NCI-H2029 (cell line): ENCODE measurements around the gene CACNA2D1.
"Not testable (repeated sequence)": the region's sequence is repeated elsewhere in the genome, so short reads cannot be mapped to it uniquely, and the experiment has no call there.

Source experiments
- DNase-seq: peaks from one replicate; lab custom pipeline; 2025; lab: John Stamatoyannopoulos, UW

Gene CACNA2D1

DNA sequence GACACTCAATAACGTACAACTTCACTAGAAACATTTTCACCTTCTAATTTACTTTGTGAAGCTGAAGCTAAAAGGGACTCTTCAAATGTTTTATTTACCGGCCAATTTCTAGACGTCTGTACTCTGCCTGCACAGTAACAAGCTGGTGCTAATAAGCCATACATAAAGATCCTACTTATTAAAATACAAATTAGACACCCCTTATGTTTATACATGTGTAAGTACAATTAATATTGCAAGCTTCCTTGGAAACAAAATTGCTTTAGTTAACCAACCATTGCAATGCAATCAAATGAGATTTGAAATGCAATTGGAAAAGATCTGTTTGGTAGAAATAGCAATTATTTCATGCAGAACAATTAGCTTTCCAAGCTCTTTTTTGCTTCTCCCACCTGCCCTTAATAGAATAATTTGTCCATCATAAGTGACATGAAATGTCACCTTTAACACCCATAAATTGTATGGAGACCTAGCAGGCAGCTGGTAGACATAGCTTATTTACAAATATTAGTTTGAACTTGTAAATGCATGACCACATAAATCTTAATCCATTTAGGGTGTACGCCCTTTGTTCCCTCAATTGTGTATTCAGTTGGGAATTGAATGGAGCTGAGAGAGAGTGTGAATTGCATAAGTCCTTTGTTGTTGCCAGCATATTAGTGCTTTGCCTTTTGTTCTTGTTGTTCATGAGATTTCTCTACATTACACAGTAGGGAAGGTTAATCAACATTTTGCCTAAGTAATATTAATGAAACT is 277.1 kb downstream of the CACNA2D1 start:
- DNase-seq = no peak

- DNase-seq = no peak
Measured at GRCh38 chr7:82164813-82165212, 278.8 kb downstream of the CACNA2D1 start.

GRCh38 chr7:82164410-82164809 is 279.2 kb downstream of the CACNA2D1 start:
- no peak for DNase-seq

GRCh38 chr7:82163586-82163985 is 280.0 kb downstream of the CACNA2D1 start:
- DNase-seq = peak; percentile 24

GRCh38 chr7:82162289-82162688 is 281.3 kb downstream of the CACNA2D1 start:
- no peak for DNase-seq

- DNase-seq = no peak
Measured at GRCh38 chr7:82158327-82158726, 285.2 kb downstream of the CACNA2D1 start.

DNA sequence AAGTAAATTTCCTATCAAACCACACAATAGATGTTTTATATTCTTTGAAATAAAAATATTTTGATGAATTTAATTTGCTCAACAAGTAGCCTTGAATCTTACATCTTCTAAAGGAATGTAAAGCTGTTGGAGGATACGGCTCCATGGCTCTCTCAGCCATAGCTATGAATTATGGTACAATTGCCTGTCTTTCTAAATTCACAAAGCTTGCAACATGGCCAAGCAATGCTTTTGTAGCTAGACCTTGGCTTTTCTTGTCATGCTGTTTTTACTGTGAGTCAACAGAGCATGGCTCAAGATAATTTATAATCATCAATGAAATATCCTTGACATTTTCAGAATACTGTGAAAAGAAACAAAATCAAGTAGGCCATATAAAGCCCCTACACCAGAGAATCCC is 286.7 kb downstream of the CACNA2D1 start:
- no peak for DNase-seq

DNA sequence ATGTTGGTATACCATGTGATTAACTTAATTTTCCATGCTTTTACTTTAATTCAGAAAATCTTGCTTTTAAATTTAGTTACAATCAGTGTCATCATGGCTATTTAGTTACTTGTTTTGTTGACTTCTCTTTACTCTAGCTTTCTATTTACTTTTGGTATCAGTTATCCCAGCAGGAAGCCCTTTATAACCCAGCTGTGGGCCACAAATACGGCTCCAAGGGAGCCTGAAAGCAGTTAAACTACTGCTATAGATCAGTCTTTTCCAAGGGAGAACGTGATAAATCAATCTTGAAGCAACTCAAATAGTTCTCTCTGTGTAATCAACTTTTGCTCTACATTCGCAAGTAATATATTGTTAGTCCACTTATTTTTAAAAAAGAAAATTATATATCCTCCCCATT is 287.4 kb downstream of the CACNA2D1 start:
- no peak for DNase-seq

- no peak for DNase-seq
Measured at GRCh38 chr7:82154728-82155127, 288.8 kb downstream of the CACNA2D1 start.

GRCh38 chr7:82153776-82154175 is 289.8 kb downstream of the CACNA2D1 start:
- DNase-seq = no peak

GRCh38 chr7:82152858-82153257 is 290.7 kb downstream of the CACNA2D1 start:
- no peak for DNase-seq

- DNase-seq = no peak
Measured at GRCh38 chr7:82146491-82146890, 297.1 kb downstream of the CACNA2D1 start.

- DNase-seq = no peak
Measured at GRCh38 chr7:82142263-82142864, 301.2 kb downstream of the CACNA2D1 start.

DNA sequence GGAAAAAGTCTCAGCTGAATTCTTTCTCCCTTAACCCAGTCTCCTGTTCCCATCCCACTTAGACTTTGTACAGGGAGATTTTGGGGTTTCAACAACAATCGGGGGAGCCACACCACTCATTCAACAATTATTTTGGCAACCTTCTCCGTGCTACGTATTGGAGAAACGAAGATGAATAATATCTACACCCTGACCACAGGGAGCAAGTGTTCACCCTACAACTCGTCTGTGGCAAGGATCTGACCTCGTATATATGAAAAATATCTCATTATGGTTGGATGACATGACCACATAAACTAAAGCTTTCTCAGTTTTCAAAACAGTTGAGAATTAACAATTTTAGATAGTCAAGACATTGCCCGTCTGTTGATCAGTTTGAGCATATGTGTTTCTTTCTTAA is 302.1 kb downstream of the CACNA2D1 start:
- no peak for DNase-seq

DNA sequence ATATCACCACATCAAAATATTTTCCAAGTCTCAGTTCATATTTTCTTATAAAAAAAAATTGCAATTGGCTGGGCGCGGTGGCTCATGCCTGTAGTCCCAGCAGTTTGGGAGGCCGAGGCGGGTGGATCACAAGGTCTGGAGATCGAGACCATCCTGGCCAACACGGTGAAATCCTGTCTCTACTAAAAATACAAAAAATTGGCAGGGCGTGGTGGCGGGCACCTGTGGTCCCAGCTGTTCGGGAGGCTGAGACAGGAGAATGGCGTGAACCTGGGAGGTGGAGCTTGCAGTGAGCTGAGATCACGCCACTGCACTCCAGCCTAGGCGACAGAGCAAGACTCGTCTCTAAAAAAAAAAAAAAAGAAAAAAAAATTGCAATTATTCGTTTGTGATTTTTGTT is 303.0 kb downstream of the CACNA2D1 start:
- not testable (repeated sequence) for DNase-seq

- no peak for DNase-seq
Measured at GRCh38 chr7:82131215-82131614, 312.4 kb downstream of the CACNA2D1 start.

DNA sequence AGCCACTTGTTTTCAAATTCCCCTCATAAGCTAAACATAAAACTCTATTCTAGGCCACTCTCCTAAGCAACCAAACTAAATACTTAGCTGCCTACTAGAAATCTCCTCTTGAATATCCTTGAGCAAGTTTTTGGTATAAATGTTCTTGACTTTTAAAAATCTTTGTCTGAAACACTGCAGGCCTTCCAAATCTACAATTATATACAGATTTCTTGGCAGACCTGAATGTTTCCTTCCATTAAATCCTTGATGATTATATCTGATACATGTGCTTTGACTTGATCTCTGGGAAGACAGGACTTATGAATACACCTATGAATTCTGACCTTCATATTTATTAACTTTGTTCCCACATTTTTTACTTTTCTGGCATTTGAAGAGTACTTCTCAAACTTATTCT is 314.5 kb downstream of the CACNA2D1 start:
- no peak for DNase-seq

DNA sequence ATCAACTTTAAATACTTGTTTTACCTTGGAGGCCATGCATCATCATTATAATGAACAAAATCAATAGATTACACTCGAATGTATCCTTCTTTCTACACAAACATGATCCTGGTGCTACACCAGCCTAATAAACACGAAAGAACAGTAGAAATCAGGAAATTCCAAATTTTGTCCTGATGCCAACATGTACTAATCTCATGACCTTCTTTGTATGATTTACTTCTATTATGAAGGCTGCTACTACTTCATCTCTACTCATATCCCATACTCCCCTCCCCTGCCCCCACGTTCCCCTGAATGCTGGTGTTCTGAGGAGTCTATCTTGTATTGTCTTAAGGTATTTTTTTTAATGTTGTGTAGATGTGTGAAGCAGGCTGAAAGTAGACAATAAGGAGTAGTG is 315.0 kb downstream of the CACNA2D1 start:
- DNase-seq = no peak

- no peak for DNase-seq
Measured at GRCh38 chr7:82126576-82126975, 317.0 kb downstream of the CACNA2D1 start.

GRCh38 chr7:82124445-82124844 is 319.1 kb downstream of the CACNA2D1 start:
- no peak for DNase-seq

- no peak for DNase-seq
Measured at GRCh38 chr7:82122275-82122674, 321.3 kb downstream of the CACNA2D1 start.

- no peak for DNase-seq
Measured at GRCh38 chr7:82114237-82114636, 329.3 kb downstream of the CACNA2D1 start.

DNA sequence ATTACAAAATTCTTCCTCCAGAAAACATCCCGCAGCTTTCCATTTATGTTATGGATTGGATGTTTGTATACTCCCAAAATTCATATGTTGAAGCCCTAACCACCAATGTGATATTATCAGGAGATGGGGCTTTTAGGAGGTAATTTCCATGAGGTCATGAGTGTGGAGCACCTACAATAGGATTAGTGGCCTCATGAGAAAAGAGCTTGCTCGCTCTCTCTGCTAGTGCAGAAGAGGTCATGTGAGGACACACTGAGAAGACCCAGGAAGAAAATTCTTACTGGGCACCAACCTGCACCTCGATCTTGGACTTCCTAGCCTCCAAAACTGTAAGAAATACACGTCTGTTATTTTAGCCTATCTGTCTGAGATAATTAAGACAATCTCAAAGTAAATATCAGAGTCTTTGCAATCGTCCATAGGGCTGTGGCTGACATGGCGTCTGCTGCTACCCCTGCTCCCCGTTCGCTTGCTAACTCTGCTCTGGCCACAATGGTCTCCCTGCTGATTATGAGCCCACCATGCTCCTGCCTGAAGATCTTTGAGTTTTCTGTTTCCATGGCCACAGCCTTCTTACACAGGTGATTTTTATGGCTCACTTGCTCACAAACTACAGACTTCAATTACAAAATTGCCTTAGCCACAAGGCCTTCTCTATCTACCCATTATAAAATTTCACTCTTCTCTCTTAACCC is 333.3 kb downstream of the CACNA2D1 start:
- no peak for DNase-seq
